ENCODE data around the gene CTNNA2.

- TF ChIP-seq CTCF (IDR thresholded peaks at IDR 0.05) (no peak), POLR2A (IDR thresholded peaks at IDR 0.05) (no peak)
Observed at GRCh38 chr2:79715338-79715737, 202.5 kb downstream of the CTNNA2 start.
